HG02938 (cell line): ENCODE results near the gene PRKCE.
"Not testable (repeated sequence)": the region's sequence is repeated elsewhere in the genome, so short reads cannot be mapped to it uniquely, and the experiment has no call there.

Source experiments
- ATAC-seq: cut with Tn5 transposase; IDR thresholded peaks from one replicate; pipeline ENCODE4 v1.9.1; 2021; ENCODE audit warnings: mild to moderate bottlenecking, moderate library complexity; ENCODE audit not compliant: unreplicated experiment

Gene PRKCE

GRCh38 chr2:45902380-45902779 lies 250.9 kb downstream of the PRKCE start:
- no peak for ATAC-seq

GRCh38 chr2:45902781-45903375 lies 251.4 kb downstream of the PRKCE start:
- ATAC-seq, result no peak

- ATAC-seq, result peak; percentile 86
Measured at GRCh38 chr2:45904267-45904945, 252.9 kb downstream of the PRKCE start.

GRCh38 chr2:45904946-45905631 lies 253.6 kb downstream of the PRKCE start:
- no peak for ATAC-seq

- ATAC-seq, result no peak
Measured at GRCh38 chr2:45905632-45905958, 254.1 kb downstream of the PRKCE start.

- no peak for ATAC-seq
Measured at GRCh38 chr2:45907592-45907991, 256.1 kb downstream of the PRKCE start.

GRCh38 chr2:45908316-45909170 lies 257.1 kb downstream of the PRKCE start:
- no peak for ATAC-seq

GRCh38 chr2:45909171-45909565 lies 257.7 kb downstream of the PRKCE start:
- no peak for ATAC-seq

GRCh38 chr2:45909677-45910191 lies 258.3 kb downstream of the PRKCE start:
- ATAC-seq, result peak; percentile 86

- no peak for ATAC-seq
Measured at GRCh38 chr2:45910473-45911060, 259.1 kb downstream of the PRKCE start.

GRCh38 chr2:45911538-45911937 lies 260.1 kb downstream of the PRKCE start:
- no peak for ATAC-seq

- ATAC-seq, result no peak
Measured at GRCh38 chr2:45912109-45912508, 260.6 kb downstream of the PRKCE start.

GRCh38 chr2:45913539-45913938 lies 262.1 kb downstream of the PRKCE start:
- ATAC-seq, result no peak

GRCh38 chr2:45915523-45915922 lies 264.0 kb downstream of the PRKCE start:
- ATAC-seq, result no peak

GRCh38 chr2:45917561-45918176 lies 266.2 kb downstream of the PRKCE start:
- ATAC-seq, result not testable (repeated sequence)

GRCh38 chr2:45918463-45919159 lies 267.1 kb downstream of the PRKCE start:
- ATAC-seq, result no peak

GRCh38 chr2:45919160-45919650 lies 267.7 kb downstream of the PRKCE start:
- ATAC-seq, result no peak

GRCh38 chr2:45919711-45920111 lies 268.2 kb downstream of the PRKCE start:
- ATAC-seq, result no peak

- no peak for ATAC-seq
Measured at GRCh38 chr2:45921921-45922320, 270.4 kb downstream of the PRKCE start.

GRCh38 chr2:45922577-45922988 lies 271.1 kb downstream of the PRKCE start:
- ATAC-seq, result no peak
